ENCODE results near the gene NTS.
A peak's percentile ranks its signal among the peaks of the same experiment; 100 is the strongest.

NTS gene

DNA sequence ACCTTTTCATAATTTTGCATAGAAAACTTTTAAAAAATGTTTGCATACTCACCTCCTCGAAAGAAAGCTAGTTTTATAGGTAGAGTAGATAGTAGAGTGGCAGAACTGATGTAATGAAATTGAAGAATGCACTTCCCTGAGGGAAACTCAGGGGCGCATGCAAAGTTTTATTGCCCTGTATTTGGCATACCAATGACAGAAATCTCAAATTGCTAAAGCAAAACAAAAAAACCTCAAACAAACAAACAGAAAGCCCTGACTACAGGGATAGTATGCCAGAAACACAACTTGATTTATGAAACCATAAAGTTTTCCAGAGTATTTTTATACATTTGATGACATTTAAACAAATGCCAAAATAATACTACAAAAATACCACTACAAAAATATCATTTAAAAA lies 39.7 kb upstream of the NTS start (continued):
- TF ChIP-seq ZNF777 (tag by site-specific recombination; IDR thresholded peaks at IDR 0.05; ENCODE audit: borderline replicate concordance) (no peak), ZNF366 (tag by site-specific recombination; conservative IDR thresholded peaks at IDR 0.05) (peak; percentile 85), FEZF1 (tag by site-specific recombination; IDR thresholded peaks at IDR 0.05) (peak; percentile 93), ZNF335 (tag by site-specific recombination; conservative IDR thresholded peaks at IDR 0.05) (no peak), ZBTB8A (tag by site-specific recombination; IDR thresholded peaks at IDR 0.05) (peak; percentile 57), ZNF37A (tag by site-specific recombination; IDR thresholded peaks at IDR 0.05) (no peak), ZSCAN30 (tag by site-specific recombination; IDR thresholded peaks at IDR 0.05) (peak; percentile 77; the same call in 1 of the 2 replicates), ZNF398 (tag by site-specific recombination; IDR thresholded peaks at IDR 0.05) (no peak), HOXD13 (CRISPR knock-in tag; IDR thresholded peaks at IDR 0.05; ENCODE audit: borderline replicate concordance) (peak; percentile 74), RBAK (tag by site-specific recombination; IDR thresholded peaks at IDR 0.05) (no peak), SP7 (tag by site-specific recombination; IDR thresholded peaks at IDR 0.05) (peak; percentile 70), ZNF843 (tag by site-specific recombination; IDR thresholded peaks at IDR 0.05) (peak; percentile 97), ZBTB21 (tag by site-specific recombination; IDR thresholded peaks at IDR 0.05) (no peak; the same call in 1 of the 2 replicates), ZBTB17 (tag by site-specific recombination; IDR thresholded peaks at IDR 0.05) (peak; percentile 59), ZBTB20 (tag by site-specific recombination; IDR thresholded peaks at IDR 0.05) (0 out of 2 replicates have a peak, but pooled peaks have one; percentile 21), ZSCAN23 (tag by site-specific recombination; IDR thresholded peaks at IDR 0.05) (0 out of 2 replicates have a peak, but pooled peaks have one; percentile 43), ZNF513 (tag by site-specific recombination; IDR thresholded peaks at IDR 0.05) (no peak), KLF7 (tag by site-specific recombination; IDR thresholded peaks at IDR 0.05; ENCODE audit: borderline replicate concordance) (no peak), ZNF692 (tag by site-specific recombination; IDR thresholded peaks at IDR 0.05) (no peak), ZNF239 (tag by site-specific recombination; IDR thresholded peaks at IDR 0.05) (no peak), ZNF664 (tag by site-specific recombination; IDR thresholded peaks at IDR 0.05) (no peak), ZNF394 (tag by site-specific recombination; IDR thresholded peaks at IDR 0.05; ENCODE audit: borderline replicate concordance) (peak; percentile 50; the same call in 1 of the 2 replicates), ZNF580 (tag by site-specific recombination; IDR thresholded peaks at IDR 0.05) (peak; percentile 89), ZNF10 (tag by site-specific recombination; IDR thresholded peaks at IDR 0.05) (peak; percentile 35; the same call in 1 of the 2 replicates)
- TF ChIP-seq, protein P1, sequence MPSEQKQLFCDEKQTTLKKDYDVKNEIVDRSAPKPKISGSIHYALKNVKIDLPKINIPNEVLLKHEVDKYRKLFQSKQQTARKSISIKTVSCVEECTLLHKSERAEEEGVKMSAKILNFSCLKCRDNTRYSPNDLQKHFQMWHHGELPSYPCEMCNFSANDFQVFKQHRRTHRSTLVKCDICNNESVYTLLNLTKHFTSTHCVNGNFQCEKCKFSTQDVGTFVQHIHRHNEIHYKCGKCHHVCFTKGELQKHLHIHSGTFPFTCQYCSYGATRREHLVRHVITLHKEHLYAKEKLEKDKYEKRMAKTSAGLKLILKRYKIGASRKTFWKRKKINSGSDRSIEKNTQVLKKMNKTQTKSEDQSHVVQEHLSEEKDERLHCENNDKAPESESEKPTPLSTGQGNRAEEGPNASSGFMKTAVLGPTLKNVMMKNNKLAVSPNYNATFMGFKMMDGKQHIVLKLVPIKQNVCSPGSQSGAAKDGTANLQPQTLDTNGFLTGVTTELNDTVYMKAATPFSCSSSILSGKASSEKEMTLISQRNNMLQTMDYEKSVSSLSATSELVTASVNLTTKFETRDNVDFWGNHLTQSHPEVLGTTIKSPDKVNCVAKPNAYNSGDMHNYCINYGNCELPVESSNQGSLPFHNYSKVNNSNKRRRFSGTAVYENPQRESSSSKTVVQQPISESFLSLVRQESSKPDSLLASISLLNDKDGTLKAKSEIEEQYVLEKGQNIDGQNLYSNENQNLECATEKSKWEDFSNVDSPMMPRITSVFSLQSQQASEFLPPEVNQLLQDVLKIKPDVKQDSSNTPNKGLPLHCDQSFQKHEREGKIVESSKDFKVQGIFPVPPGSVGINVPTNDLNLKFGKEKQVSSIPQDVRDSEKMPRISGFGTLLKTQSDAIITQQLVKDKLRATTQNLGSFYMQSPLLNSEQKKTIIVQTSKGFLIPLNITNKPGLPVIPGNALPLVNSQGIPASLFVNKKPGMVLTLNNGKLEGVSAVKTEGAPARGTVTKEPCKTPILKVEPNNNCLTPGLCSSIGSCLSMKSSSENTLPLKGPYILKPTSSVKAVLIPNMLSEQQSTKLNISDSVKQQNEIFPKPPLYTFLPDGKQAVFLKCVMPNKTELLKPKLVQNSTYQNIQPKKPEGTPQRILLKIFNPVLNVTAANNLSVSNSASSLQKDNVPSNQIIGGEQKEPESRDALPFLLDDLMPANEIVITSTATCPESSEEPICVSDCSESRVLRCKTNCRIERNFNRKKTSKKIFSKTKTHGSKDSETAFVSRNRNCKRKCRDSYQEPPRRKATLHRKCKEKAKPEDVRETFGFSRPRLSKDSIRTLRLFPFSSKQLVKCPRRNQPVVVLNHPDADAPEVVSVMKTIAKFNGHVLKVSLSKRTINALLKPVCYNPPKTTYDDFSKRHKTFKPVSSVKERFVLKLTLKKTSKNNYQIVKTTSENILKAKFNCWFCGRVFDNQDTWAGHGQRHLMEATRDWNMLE (tag by site-specific recombination; conservative IDR thresholded peaks at IDR 0.05; ENCODE audit: low read depth), result 0 out of 2 replicates have a peak, but pooled peaks have one; percentile 33
- TF ChIP-seq, protein P2, sequence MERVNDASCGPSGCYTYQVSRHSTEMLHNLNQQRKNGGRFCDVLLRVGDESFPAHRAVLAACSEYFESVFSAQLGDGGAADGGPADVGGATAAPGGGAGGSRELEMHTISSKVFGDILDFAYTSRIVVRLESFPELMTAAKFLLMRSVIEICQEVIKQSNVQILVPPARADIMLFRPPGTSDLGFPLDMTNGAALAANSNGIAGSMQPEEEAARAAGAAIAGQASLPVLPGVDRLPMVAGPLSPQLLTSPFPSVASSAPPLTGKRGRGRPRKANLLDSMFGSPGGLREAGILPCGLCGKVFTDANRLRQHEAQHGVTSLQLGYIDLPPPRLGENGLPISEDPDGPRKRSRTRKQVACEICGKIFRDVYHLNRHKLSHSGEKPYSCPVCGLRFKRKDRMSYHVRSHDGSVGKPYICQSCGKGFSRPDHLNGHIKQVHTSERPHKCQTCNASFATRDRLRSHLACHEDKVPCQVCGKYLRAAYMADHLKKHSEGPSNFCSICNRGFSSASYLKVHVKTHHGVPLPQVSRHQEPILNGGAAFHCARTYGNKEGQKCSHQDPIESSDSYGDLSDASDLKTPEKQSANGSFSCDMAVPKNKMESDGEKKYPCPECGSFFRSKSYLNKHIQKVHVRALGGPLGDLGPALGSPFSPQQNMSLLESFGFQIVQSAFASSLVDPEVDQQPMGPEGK (tag by site-specific recombination; IDR thresholded peaks at IDR 0.05), result peak; percentile 71; the same call in 1 of the 2 replicates
